IMR-90 (cell line): Measurements from ENCODE around the gene SPTLC1. TPM values are rescaled to one million over a fixed set of nuclear protein-coding genes. Genes with fewer than 3 reads are reported as not detected.

ENCODE experiments used
- ATAC-seq: fragments of 200-7000 bp; cut with Tn5 transposase; 2 replicates; pipeline ENCODE4 v1.9.1; 2020; ENCODE audit warnings: low read depth, mild to moderate bottlenecking, moderate library complexity
- BruUV-seq: library from RNA; stranded (reverse); fragments of 400-500 nt; replicated peaks from 2 replicates; lab custom pipeline; 2021; lab: Mats Ljungman, UMichigan
- CTCF ChIA-PET: fragments of 300-600 bp; formaldehyde crosslinking; extraction: SDS; loops from one replicate; lab custom pipeline; 2021; ENCODE audit warnings: antibody characterized with exemption; lab: Yijun Ruan, JAX
- POLR2A ChIA-PET: fragments of 300-600 bp; sonication (Branson Sonifier 250); formaldehyde crosslinking; loops from one replicate; lab custom pipeline; 2022; ENCODE audit warnings: antibody characterized with exemption; ENCODE audit not compliant: unreplicated experiment; lab: Charles Lee
- DNase-seq: peaks from one replicate; pipeline ENCODE4 v3.0.0; 2013
- H2AFZ ChIP-seq: replicated peaks from 2 replicates; pipeline ENCODE3; 2013; ENCODE audit warnings: low read length, mild to moderate bottlenecking; ENCODE audit not compliant: poor library complexity
- H2AK5ac ChIP-seq: 2 replicates; pipeline ENCODE4 v1.6.1; 2013; ENCODE audit warnings: low read depth, low read length, inconsistent platforms
- H2AK9ac ChIP-seq: replicated peaks from 2 replicates; pipeline ENCODE3; 2013; ENCODE audit warnings: mild to moderate bottlenecking, low read depth, low read length, moderate library complexity; ENCODE audit not compliant: poor library complexity
- H2BK120ac ChIP-seq: 2 replicates; pipeline ENCODE4 v1.6.1; 2013; ENCODE audit warnings: low read depth, low read length, inconsistent platforms
- H2BK15ac ChIP-seq: 3 replicates; pipeline ENCODE4 v1.6.1; 2013; ENCODE audit warnings: low read depth, low read length, inconsistent platforms
- H2BK20ac ChIP-seq: 2 replicates; pipeline ENCODE4 v1.6.1; 2013; ENCODE audit warnings: low read depth, mild to moderate bottlenecking, inconsistent platforms, low read length, moderate library complexity
- H2BK5ac ChIP-seq: 2 replicates; pipeline ENCODE4 v1.6.1; 2013; ENCODE audit warnings: mild to moderate bottlenecking, low read depth, low read length, inconsistent platforms; ENCODE audit not compliant: poor library complexity, severe bottlenecking
- H3K14ac ChIP-seq: replicated peaks from 2 replicates; pipeline ENCODE4 v1.6.1; 2013; ENCODE audit warnings: low read depth, low read length, inconsistent platforms
- H3K18ac ChIP-seq: 2 replicates; pipeline ENCODE4 v1.6.1; 2013; ENCODE audit warnings: low read depth, low read length, control low read depth
- H3K23ac ChIP-seq: 2 replicates; pipeline ENCODE4 v1.6.1; 2013; ENCODE audit warnings: low read depth, low read length, inconsistent platforms
- H3K27ac ChIP-seq: 2 replicates; pipeline ENCODE4 v1.5.1; 2013; ENCODE audit warnings: mild to moderate bottlenecking, control low read depth, low read length; ENCODE audit not compliant: insufficient read depth
- H3K27me3 ChIP-seq: 2 replicates; pipeline ENCODE4 v1.6.1; 2013; ENCODE audit warnings: low read length; ENCODE audit not compliant: control insufficient read depth, insufficient read depth
- H3K36me3 ChIP-seq: 2 replicates; pipeline ENCODE4 v1.6.1; 2013; ENCODE audit warnings: low read length, mixed read lengths; ENCODE audit not compliant: control insufficient read depth, insufficient read depth
- H3K4ac ChIP-seq: 2 replicates; pipeline ENCODE4 v1.6.1; 2013; ENCODE audit warnings: low read depth, low read length, inconsistent platforms
- H3K4me1 ChIP-seq: 2 replicates; pipeline ENCODE4 v1.6.1; 2013; ENCODE audit warnings: low read length, mixed read lengths; ENCODE audit not compliant: control insufficient read depth, insufficient read depth
- H3K4me2 ChIP-seq: 2 replicates; pipeline ENCODE4 v1.6.1; 2013; ENCODE audit warnings: low read depth, mild to moderate bottlenecking, control low read depth, low read length, moderate library complexity
- H3K4me3 ChIP-seq: 2 replicates; pipeline ENCODE4 v1.5.1; 2013; ENCODE audit warnings: low read depth, mild to moderate bottlenecking, control low read depth, low read length, moderate library complexity; ENCODE audit not compliant: insufficient read depth
- H3K56ac ChIP-seq: 2 replicates; pipeline ENCODE4 v1.6.1; 2013; ENCODE audit warnings: low read length, inconsistent platforms; ENCODE audit not compliant: insufficient read depth; ENCODE audit errors: extremely low read depth
- H3K79me1 ChIP-seq, 2 experiments: 2 replicates each; pipeline ENCODE4 v1.6.1; 2013; ENCODE audit warnings: low read length in 2 of 2, inconsistent platforms in 1 of 2, low read depth in 1 of 2
- H3K9ac ChIP-seq: 2 replicates; pipeline ENCODE4 v1.6.1; 2013; ENCODE audit warnings: low read depth, low read length, control low read depth
- H3K9me1 ChIP-seq: 2 replicates; pipeline ENCODE4 v1.6.1; 2013; ENCODE audit warnings: low read length, inconsistent platforms; ENCODE audit not compliant: insufficient read depth
- H3K9me3 ChIP-seq: 2 replicates; pipeline ENCODE4 v1.6.1; 2013; ENCODE audit warnings: low read length; ENCODE audit not compliant: control insufficient read depth, insufficient read depth
- H4K20me1 ChIP-seq: 2 replicates; pipeline ENCODE4 v1.6.1; 2013; ENCODE audit warnings: low read length, inconsistent platforms; ENCODE audit not compliant: insufficient read depth
- H4K5ac ChIP-seq: 2 replicates; pipeline ENCODE4 v1.6.1; 2013; ENCODE audit warnings: mild to moderate bottlenecking, low read depth, low read length, control low read depth
- H4K8ac ChIP-seq, 2 experiments: 2 replicates each; pipeline ENCODE4 v1.6.1; 2013; ENCODE audit warnings: low read depth in 2 of 2, low read length in 2 of 2, control low read depth in 1 of 2, inconsistent platforms in 1 of 2
- H4K91ac ChIP-seq: 2 replicates; pipeline ENCODE4 v1.6.1; 2013; ENCODE audit warnings: low read depth, low read length, inconsistent platforms; ENCODE audit not compliant: insufficient read depth
- BHLHE40 ChIP-seq: fragments of 150-350 bp; IDR thresholded peaks from 2 replicates; pipeline ENCODE4 v1.6.1; 2016; ENCODE audit warnings: mild to moderate bottlenecking, low read depth, low read length
- CEBPB ChIP-seq: IDR thresholded peaks from 2 replicates; pipeline ENCODE4 v1.6.1; 2012; ENCODE audit warnings: low read depth, low read length, improper control_type of control experiment
- CTCF ChIP-seq: conservative IDR thresholded peaks from 2 replicates; pipeline ENCODE4 v1.5.1; 2012; ENCODE audit warnings: mild to moderate bottlenecking, low read depth, low read length, improper control_type of control experiment
- ELK1 ChIP-seq: fragments of 150-350 bp; IDR thresholded peaks from 2 replicates; pipeline ENCODE4 v1.6.1; 2016; ENCODE audit warnings: low read depth, mild to moderate bottlenecking, low read length, moderate library complexity, borderline replicate concordance
- POLR2A ChIP-seq: IDR thresholded peaks from 2 replicates; pipeline ENCODE4 v1.6.1; 2012; ENCODE audit warnings: mild to moderate bottlenecking, low read depth, low read length
- SMC3 ChIP-seq: fragments of 150-350 bp; IDR thresholded peaks from 2 replicates; pipeline ENCODE4 v1.6.1; 2016; ENCODE audit warnings: low read depth, mild to moderate bottlenecking, antibody characterized with exemption, low read length, moderate library complexity
- USF2 ChIP-seq: fragments of 150-350 bp; IDR thresholded peaks from 2 replicates; pipeline ENCODE4 v1.6.1; 2017; ENCODE audit warnings: mild to moderate bottlenecking, antibody characterized with exemption, low read length, low read depth
- WGBS, 2 experiments: methylation state at CpG; one replicate each; pipeline versions ENCODE4 v1.1.5 to v1.1.7; 2013; ENCODE audit warnings: missing lambda C conversion rate in 2 of 2; ENCODE audit not compliant: insufficient read length in 1 of 2; ENCODE audit errors: extremely low coverage in 2 of 2; 5-methylcytosine and 5-hydroxymethylcytosine counted together
- dilution Hi-C: fragments of 300-500 bp; cut with HindIII; formaldehyde crosslinking; loops from one replicate; pipeline ENCODE4 v1.14.3; 2018; ENCODE audit warnings: low sequenced_read_pairs; ENCODE audit not compliant: unreplicated experiment
- in situ Hi-C: fragments of 300-500 bp; cut with MboI; formaldehyde crosslinking; loops from 3 replicates; pipeline ENCODE4 v1.14.3; 2019; ENCODE audit warnings: low sequenced_read_pairs, inconsistent platforms, mixed read lengths
- intact Hi-C: fragments of 100-400 bp; cut with micrococcal nuclease; formaldehyde crosslinking; loops from 2 replicates; pipeline ENCODE4 v1.10.0; 2022
- polyA plus RNA-seq, 3 experiments: library from polyadenylated mRNA; depleted of rRNA; stranded (reverse); fragments of >200 nt; gene quantifications; 2 replicates each; pipeline ENCODE4 v1.2.3, GENCODE V29; 2012; ENCODE audit warnings: low replicate concordance in 1 of 3
- total RNA-seq: library from RNA; depleted of rRNA; stranded (reverse); fragments of >200 nt; gene quantifications from 2 replicates; pipeline ENCODE4 v1.2.3, GENCODE V29; 2012

The SPTLC1 gene
- total and polyA plus RNA-seq, 2 of the 4 experiments (the other 2 are of a cell fraction): 65.7 to 92.7 TPM

GRCh38 chr9:92044936-92045335 is 70.3 kb downstream of the SPTLC1 start:
- Histone ChIP-seq H3K27me3 (no peaks in the 10 kb centered on the region), H3K4ac (no peak overlapping the region), H3K9me1 (no peaks in the 10 kb centered on the region; the same call in 1 of the 2 replicates), H3K27ac (no peak overlapping the region), H2AFZ (no peak overlapping the region), H3K36me3 (peaks cover 33% of the 10 kb centered on the region), H4K20me1 (no peaks in the 10 kb centered on the region), H3K56ac (no peak overlapping the region), H2BK20ac (no peak overlapping the region), H3K18ac (no peak overlapping the region), H2AK9ac (no peak overlapping the region), H4K8ac (no peak overlapping the region), H3K79me1 (peaks cover 8 to 24% of the 10 kb centered on the region in 2 experiments; a peak in 2 of 4 replicates), H4K91ac (no peak overlapping the region), H4K5ac (no peak overlapping the region), H3K4me1 (peaks cover 10% of the 10 kb centered on the region), H3K23ac (no peak overlapping the region), H2BK15ac (no peak overlapping the region), H3K4me2 (no peak overlapping the region), H2AK5ac (no peak overlapping the region), H3K9me3 (peaks cover 15% of the 10 kb centered on the region), H3K4me3 (no peak overlapping the region), H2BK120ac (no peak overlapping the region), H3K14ac (no peak overlapping the region), H2BK5ac (no peak overlapping the region), H3K9ac (no peak overlapping the region)
- dilution Hi-C loops: no loop called here
- 60% methylated on average over 1 of the region's 2 CpGs; no CpG with 5 or more reads in 1 of the 2 experiments for WGBS, 2 experiments
- in situ Hi-C loops: no loop called here
- TF ChIP-seq SMC3 (no peak), CEBPB (no peak), POLR2A (no peak), ELK1 (no peak), BHLHE40 (no peak), USF2 (no peak), CTCF (no peak)
- POLR2A ChIA-PET: no interaction called here
- no peak for ATAC-seq
- no TSS peak for BruUV-seq
- intact Hi-C loops: loop anchor here (5.0 kb wide), 1 partner anchor 52 kb away; no protein-coding TSS in a partner anchor
- CTCF ChIA-PET: no interaction called here
- DNase-seq: no peak
